ENCODE measurements around the gene POM121L12. TPM values are rescaled to one million over a fixed set of nuclear protein-coding genes. Genes with fewer than 3 reads are reported as not detected.

Gene POM121L12
- total and polyA plus RNA-seq, 2 of the 13 experiments (the other 11 are each of a cell fraction or from before 2014, with no cell fraction given) = not detected

GRCh38 chr7:53059591-53059990 lies 24.2 kb downstream of the POM121L12 start (continued):
- TF ChIP-seq CCDC6 (CRISPR knock-in tag; IDR thresholded peaks at IDR 0.05) (no peak), TRAFD1 (CRISPR knock-in tag; IDR thresholded peaks at IDR 0.05; ENCODE audit: borderline replicate concordance) (no peak)
- TF ChIP-seq, protein P1, sequence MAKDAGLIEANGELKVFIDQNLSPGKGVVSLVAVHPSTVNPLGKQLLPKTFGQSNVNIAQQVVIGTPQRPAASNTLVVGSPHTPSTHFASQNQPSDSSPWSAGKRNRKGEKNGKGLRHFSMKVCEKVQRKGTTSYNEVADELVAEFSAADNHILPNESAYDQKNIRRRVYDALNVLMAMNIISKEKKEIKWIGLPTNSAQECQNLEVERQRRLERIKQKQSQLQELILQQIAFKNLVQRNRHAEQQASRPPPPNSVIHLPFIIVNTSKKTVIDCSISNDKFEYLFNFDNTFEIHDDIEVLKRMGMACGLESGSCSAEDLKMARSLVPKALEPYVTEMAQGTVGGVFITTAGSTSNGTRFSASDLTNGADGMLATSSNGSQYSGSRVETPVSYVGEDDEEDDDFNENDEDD (CRISPR knock-in tag; IDR thresholded peaks at IDR 0.05; ENCODE audit: borderline replicate concordance) = no peak

DNA sequence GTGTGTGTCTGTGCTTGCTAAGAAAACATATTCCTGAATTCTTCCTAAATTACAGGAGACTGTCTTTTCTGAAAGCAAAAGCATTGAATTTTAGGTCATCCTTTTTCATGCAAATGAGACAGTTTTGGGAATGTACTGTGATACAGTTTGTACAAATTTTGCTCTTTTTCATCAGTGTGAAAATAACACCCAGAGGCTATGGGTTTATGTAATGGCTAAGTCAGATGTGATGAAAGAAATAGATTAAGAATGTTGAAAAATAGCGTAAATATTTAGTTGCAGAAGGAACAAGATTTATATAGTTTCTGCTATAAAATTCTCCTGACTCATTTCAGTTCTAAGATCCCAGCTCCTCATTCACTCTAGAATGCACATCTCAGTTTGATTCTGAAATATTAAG lies 24.6 kb downstream of the POM121L12 start:
- peaks cover 65% of the 10 kb centered on the region for H3K9me3 ChIP-seq (ENCODE audit: low read length)
- DNase-seq (ENCODE audit: low spot score) (no peak), FAIRE-seq (no peak), ATAC-seq (no peak)
- no peak overlapping the region for H3K4me3 ChIP-seq (replicated peaks in 1 of 3; ENCODE audit: insufficient read depth in 1 of 3, low read depth in 2 of 3, low read length in 3 of 3)
- no peaks in the 10 kb centered on the region for H3K4me1 ChIP-seq (ENCODE audit: insufficient read depth, low read length)
- no peaks in the 10 kb centered on the region for H3K27me3 ChIP-seq (ENCODE audit: control insufficient read depth in 1 of 2, insufficient read depth in 2 of 2, low read length in 2 of 2)
- WGBS (ENCODE audit: low lambda C conversion rate) = 3% methylated on average over 1 of the region's 1 CpG
- no peak for TF ChIP-seq THYN1 (CRISPR knock-in tag; IDR thresholded peaks at IDR 0.05; ENCODE audit: borderline replicate concordance, low read depth)
- TF ChIP-seq FOXK1 (CRISPR knock-in tag; IDR thresholded peaks at IDR 0.05; ENCODE audit: borderline replicate concordance, low read depth) = no peak
- no peak for TF ChIP-seq ZNF589 (CRISPR knock-in tag; conservative IDR thresholded peaks at IDR 0.05)
- TF ChIP-seq ZNF784 (CRISPR knock-in tag; IDR thresholded peaks at IDR 0.05; ENCODE audit: borderline replicate concordance) = no peak
- TF ChIP-seq HOXA3 (CRISPR knock-in tag; IDR thresholded peaks at IDR 0.05) = no peak
- no peak for TF ChIP-seq HNRNPK (IDR thresholded peaks at IDR 0.05; ENCODE audit: low read depth, low read length, poor library complexity, severe bottlenecking)
- no peak for TF ChIP-seq TBL1XR1 (IDR thresholded peaks at IDR 0.05; ENCODE audit: borderline replicate concordance, low read length, partially characterized antibody)
- TF ChIP-seq ZKSCAN1 (IDR thresholded peaks at IDR 0.05; ENCODE audit: low read length) = no peak
- TF ChIP-seq HNF4A (CRISPR knock-in tag; IDR thresholded peaks at IDR 0.05) = no peak
- no peak for TF ChIP-seq HMG20B (CRISPR knock-in tag; conservative IDR thresholded peaks at IDR 0.05)
- no peak for TF ChIP-seq ZNF670 (CRISPR knock-in tag; IDR thresholded peaks at IDR 0.05; ENCODE audit: borderline replicate concordance)
- TF ChIP-seq SNRNP70 (IDR thresholded peaks at IDR 0.05; ENCODE audit: low read depth, low read length) = no peak
- TF ChIP-seq TEAD2 (CRISPR knock-in tag; IDR thresholded peaks at IDR 0.05) = no peak
- H4K20me1 ChIP-seq (ENCODE audit: insufficient read depth, low read length) = no peaks in the 10 kb centered on the region
- intact Hi-C loops (cut with micrococcal nuclease; ENCODE audit: unreplicated experiment) = no loop called here
- no peaks in the 10 kb centered on the region for H3K79me2 ChIP-seq (ENCODE audit: insufficient read depth, low read length)
- H3K4me2 ChIP-seq (ENCODE audit: low read depth, low read length) = no peak overlapping the region
- ChIA-PET CTCF (ENCODE audit: low intra/inter-chr PET ratio, low total read pairs) (no interaction called here), POLR2A (no interaction called here)
- no peak overlapping the region for H2AFZ ChIP-seq (ENCODE audit: low read length)
- BruUV-seq (replicated peaks) = no TSS peak
- H3K27ac ChIP-seq (ENCODE audit: extremely low read length, insufficient read depth, low read length) = no peak overlapping the region
- no peak overlapping the region for H3K9ac ChIP-seq (ENCODE audit: insufficient read depth, low read depth, low read length)
- no peaks in the 10 kb centered on the region for H3K36me3 ChIP-seq (replicated peaks in 1 of 2; ENCODE audit: control insufficient read depth in 1 of 2, insufficient read depth in 2 of 2, low read length in 2 of 2)
- in situ Hi-C loops (cut with HindIII; ENCODE audit: extremely low pct_ligation_motif_present, low pct_unique_long_range_greater_than_20kb) = no loop called here

All from HepG2 (cell line).